Astrocyte of the hippocampus (primary cell): ENCODE results near the gene AARS2.
"Not testable (repeated sequence)": the region's sequence is repeated elsewhere in the genome, so short reads cannot be mapped to it uniquely, and the experiment has no call there.

Experiments
- DNase-seq: peaks from one replicate; pipeline ENCODE4 v3.0.0; 2011; ENCODE audit warnings: low read depth, low spot score

AARS2 gene

GRCh38 chr6:44312901-44313788 is at the start of gene AARS2:
Gene AARS2 (minus strand): TSS chr6:44313347. CDS start chr6:44313323, 24 bp downstream.
- peak; percentile 95 for DNase-seq

- no peak for DNase-seq
Observed at GRCh38 chr6:44361947-44362346, 48.8 kb upstream of the AARS2 start.

- no peak for DNase-seq
Observed at GRCh38 chr6:44359973-44360372, 46.8 kb upstream of the AARS2 start.

- no peak for DNase-seq
Observed at GRCh38 chr6:44356487-44356886, 43.3 kb upstream of the AARS2 start.

- DNase-seq: no peak
Observed at GRCh38 chr6:44355640-44356039, 42.5 kb upstream of the AARS2 start.

GRCh38 chr6:44353336-44353735 is 40.2 kb upstream of the AARS2 start:
- no peak for DNase-seq

GRCh38 chr6:44352259-44352658 is 39.1 kb upstream of the AARS2 start:
- DNase-seq: no peak

- DNase-seq: not testable (repeated sequence)
Observed at GRCh38 chr6:44350650-44350994, 37.5 kb upstream of the AARS2 start.

GRCh38 chr6:44349904-44350649 is 36.9 kb upstream of the AARS2 start:
- no peak for DNase-seq

- DNase-seq: not testable (repeated sequence)
Observed at GRCh38 chr6:44346818-44347217, 33.7 kb upstream of the AARS2 start.

- DNase-seq: peak; percentile 48
Observed at GRCh38 chr6:44342489-44342888, 29.3 kb upstream of the AARS2 start, which contains the start of gene SPATS1. Gene SPATS1 (plus strand): TSS chr6:44342650. CDS start chr6:44343096, 446 bp downstream.

- no peak for DNase-seq
Observed at GRCh38 chr6:44342052-44342451, 28.9 kb upstream of the AARS2 start.

- DNase-seq: no peak
Observed at GRCh38 chr6:44341095-44341890, 28.1 kb upstream of the AARS2 start.

- peak; percentile 16 for DNase-seq
Observed at GRCh38 chr6:44339763-44340625, 26.8 kb upstream of the AARS2 start.

GRCh38 chr6:44339301-44339700 is 26.2 kb upstream of the AARS2 start:
- DNase-seq: peak; percentile 23

- peak; percentile 72 for DNase-seq
Observed at GRCh38 chr6:44338228-44339122, 25.3 kb upstream of the AARS2 start.

- DNase-seq: no peak
Observed at GRCh38 chr6:44335631-44336030, 22.5 kb upstream of the AARS2 start.

GRCh38 chr6:44333942-44334341 is 20.8 kb upstream of the AARS2 start:
- DNase-seq: no peak

- no peak for DNase-seq
Observed at GRCh38 chr6:44333273-44333919, 20.2 kb upstream of the AARS2 start.
